Kidney epithelial cell (primary cell): ENCODE results near the gene LYSMD3. TPM values are rescaled to one million over a fixed set of nuclear protein-coding genes. Genes with fewer than 3 reads are reported as not detected.

Source experiments
- DNase-seq: peaks from one replicate; pipeline ENCODE4 v3.0.0-alpha.2; 2010; ENCODE audit warnings: low read depth
- H3K27me3 ChIP-seq: 2 replicates; pipeline ENCODE4 v1.6.0; 2011; ENCODE audit warnings: low read length; ENCODE audit not compliant: control insufficient read depth, insufficient read depth
- H3K36me3 ChIP-seq: 2 replicates; pipeline ENCODE4 v1.5.1; 2011; ENCODE audit warnings: low read length; ENCODE audit not compliant: control insufficient read depth, insufficient read depth
- H3K4me3 ChIP-seq: 2 replicates; pipeline ENCODE4 v1.5.1; 2011; ENCODE audit warnings: low read depth, mild to moderate bottlenecking, control low read depth, low read length
- total RNA-seq: library from RNA; depleted of rRNA; stranded (reverse); fragments of >200 nt; gene quantifications from 2 replicates; pipeline ENCODE4 v1.2.3, GENCODE V29; 2015
- TF ChIP-seq, protein P1 (sequence below): IDR thresholded peaks from 2 replicates; pipeline ENCODE4 v1.5.1; 2011; ENCODE audit warnings: mild to moderate bottlenecking, moderate library complexity, low read length, control low read depth, inconsistent platforms; ENCODE audit not compliant: insufficient read depth, poor library complexity, severe bottlenecking

LYSMD3 gene
- total RNA-seq, 1 donor from 2014 or later: 16.2 TPM

DNA sequence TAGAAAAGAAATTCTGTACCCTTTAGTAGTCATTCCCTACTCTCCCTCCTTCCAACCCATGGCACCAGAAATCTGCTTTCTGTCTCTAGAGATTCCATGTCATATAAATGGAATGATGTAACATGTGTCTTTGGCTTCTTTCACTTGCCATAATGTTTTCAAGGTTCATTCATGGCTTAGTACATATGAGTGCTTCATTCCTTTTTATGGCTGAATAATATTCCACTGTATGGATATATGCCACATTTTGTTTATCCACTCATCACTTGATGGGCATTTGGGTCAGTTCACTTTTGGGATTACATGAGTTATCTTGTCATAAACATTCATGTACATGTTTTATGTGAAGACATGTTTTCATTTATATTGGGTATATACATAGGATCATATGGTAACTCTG, 35.3 kb downstream of the LYSMD3 start:
- DNase-seq: no peak
- Histone ChIP-seq H3K36me3 (no peaks in the 10 kb centered on the region), H3K27me3 (no peaks in the 10 kb centered on the region), H3K4me3 (no peak overlapping the region)
- TF ChIP-seq, protein P1, sequence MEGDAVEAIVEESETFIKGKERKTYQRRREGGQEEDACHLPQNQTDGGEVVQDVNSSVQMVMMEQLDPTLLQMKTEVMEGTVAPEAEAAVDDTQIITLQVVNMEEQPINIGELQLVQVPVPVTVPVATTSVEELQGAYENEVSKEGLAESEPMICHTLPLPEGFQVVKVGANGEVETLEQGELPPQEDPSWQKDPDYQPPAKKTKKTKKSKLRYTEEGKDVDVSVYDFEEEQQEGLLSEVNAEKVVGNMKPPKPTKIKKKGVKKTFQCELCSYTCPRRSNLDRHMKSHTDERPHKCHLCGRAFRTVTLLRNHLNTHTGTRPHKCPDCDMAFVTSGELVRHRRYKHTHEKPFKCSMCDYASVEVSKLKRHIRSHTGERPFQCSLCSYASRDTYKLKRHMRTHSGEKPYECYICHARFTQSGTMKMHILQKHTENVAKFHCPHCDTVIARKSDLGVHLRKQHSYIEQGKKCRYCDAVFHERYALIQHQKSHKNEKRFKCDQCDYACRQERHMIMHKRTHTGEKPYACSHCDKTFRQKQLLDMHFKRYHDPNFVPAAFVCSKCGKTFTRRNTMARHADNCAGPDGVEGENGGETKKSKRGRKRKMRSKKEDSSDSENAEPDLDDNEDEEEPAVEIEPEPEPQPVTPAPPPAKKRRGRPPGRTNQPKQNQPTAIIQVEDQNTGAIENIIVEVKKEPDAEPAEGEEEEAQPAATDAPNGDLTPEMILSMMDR: no peak

DNA sequence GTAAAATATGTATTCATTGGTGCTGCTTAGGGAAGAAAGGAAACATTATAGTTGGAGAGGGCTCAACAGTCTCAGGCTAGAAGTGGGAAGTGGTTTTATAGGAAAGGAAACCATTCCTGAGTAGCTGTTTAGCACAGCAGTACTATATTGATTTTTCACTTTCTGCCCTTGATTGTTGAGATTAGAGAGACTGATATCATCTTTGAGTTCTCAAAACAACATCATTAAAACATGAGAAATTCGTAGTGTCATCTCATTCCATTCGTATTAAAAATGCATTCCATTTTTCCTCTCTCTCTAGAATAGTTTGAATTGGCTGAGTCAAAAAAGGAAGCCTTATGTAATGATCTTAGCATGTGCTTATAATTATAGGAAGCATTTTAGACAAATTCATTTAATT, 40.6 kb downstream of the LYSMD3 start:
- H3K4me3 ChIP-seq: no peak overlapping the region
- TF ChIP-seq, protein P1: no peak
- no peaks in the 10 kb centered on the region for H3K36me3 ChIP-seq
- no peak for DNase-seq
- no peaks in the 10 kb centered on the region for H3K27me3 ChIP-seq

DNA sequence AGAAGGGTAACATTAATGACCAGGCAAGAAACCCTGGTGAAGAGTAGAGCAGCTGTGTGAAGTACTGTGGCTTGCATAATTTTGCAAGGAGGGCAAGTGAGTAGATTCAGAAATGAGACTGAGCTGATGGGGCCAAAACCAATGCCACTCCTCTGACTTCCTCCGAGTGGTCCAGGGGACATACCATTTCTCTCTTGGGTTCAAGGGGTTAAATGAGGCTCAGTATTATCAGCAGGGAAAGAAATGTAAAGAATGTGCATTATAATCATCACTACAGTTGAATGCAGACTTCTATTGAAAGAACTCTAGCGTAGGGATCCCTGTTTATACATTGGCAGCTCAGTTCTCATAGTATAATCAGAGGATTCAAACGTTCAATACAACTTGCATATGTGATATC, 44.8 kb downstream of the LYSMD3 start:
- DNase-seq: no peak
- TF ChIP-seq, protein P1: no peak
- H3K36me3 ChIP-seq: no peaks in the 10 kb centered on the region
- no peak overlapping the region for H3K4me3 ChIP-seq
- H3K27me3 ChIP-seq: no peaks in the 10 kb centered on the region

DNA sequence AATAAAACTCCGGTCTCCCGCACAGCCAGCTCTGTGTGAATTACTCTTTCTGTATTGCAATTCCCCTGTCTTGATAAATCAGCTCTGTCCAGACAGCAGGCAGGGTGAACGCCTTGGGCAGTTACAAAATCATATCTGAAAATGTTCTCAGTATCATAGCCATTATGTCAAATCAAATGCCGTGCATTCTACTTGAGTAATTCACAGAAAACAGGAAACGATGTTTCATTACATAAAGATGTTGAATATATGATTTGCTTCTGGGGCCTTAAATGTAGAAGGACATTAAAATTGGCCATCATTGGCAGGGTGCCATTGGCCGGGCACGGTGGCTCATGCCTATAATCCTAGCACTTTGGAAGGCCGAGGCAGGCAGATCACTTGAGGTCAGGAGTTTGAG, 46.2 kb downstream of the LYSMD3 start:
- no peaks in the 10 kb centered on the region for H3K27me3 ChIP-seq
- DNase-seq: no peak
- TF ChIP-seq, protein P1: no peak
- no peak overlapping the region for H3K4me3 ChIP-seq
- H3K36me3 ChIP-seq: no peaks in the 10 kb centered on the region

DNA sequence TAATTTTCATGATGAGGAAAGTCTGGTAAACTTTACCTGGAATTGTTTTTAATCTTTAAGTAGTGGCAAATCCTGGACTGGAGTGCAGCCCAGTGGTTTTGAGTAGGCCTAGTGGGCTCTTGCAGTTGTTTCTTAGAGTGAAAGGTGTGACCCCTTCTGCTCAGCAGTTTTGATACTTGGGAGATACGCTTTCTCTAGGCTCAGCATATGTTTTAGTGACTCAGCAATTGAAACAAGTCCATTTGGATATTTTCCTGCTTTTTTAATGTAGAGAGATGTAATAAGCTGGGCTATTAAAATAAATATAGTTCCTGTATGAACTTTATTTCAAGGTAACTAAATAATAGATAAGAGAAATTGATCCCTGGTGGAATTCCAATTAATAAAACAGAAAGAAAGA, 48.7 kb downstream of the LYSMD3 start:
- H3K4me3 ChIP-seq: no peak overlapping the region
- DNase-seq: no peak
- H3K36me3 ChIP-seq: no peaks in the 10 kb centered on the region
- no peaks in the 10 kb centered on the region for H3K27me3 ChIP-seq
- TF ChIP-seq, protein P1: no peak

DNA sequence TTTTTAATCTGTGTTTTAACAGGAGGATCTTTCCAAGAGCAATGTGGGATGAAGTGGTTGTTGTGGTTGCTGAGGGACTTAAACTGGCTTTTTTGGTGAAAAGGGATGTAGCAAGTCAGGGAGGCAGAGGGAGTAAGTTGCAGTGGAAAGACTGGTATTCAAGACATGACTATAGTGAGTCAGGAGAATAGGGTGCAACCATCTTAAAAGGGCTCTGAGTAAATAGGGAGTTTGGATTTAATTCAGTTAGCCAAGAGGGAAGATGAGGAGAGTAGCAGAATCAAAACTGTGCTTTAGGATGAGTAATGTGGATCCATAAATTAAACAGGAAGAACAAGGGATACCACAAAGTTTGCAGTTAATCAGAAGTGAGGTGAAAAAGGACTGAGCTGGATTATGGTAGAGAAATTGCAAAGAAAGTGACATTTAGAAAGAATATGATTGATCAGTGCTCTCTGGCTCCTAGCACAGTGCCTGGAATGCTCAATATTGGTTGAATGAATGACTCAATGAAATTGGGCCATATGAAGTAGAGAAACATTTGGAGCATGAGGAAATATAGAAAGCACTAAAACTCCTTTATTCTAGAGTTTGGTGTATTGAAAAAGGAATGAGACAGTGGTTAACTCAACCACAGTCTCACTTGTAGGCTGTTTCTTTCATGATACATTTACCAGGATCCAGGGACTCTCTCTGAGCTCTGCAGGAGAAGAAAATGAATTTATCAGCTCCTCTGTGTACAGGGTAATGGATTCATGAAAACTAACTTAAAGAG, 49.6 kb downstream of the LYSMD3 start:
- TF ChIP-seq, protein P1: no peak
- H3K4me3 ChIP-seq: no peak overlapping the region
- H3K27me3 ChIP-seq: no peaks in the 10 kb centered on the region
- no peaks in the 10 kb centered on the region for H3K36me3 ChIP-seq
- DNase-seq: no peak
